Measurements from ENCODE around the gene NPIPB2.

DNA sequence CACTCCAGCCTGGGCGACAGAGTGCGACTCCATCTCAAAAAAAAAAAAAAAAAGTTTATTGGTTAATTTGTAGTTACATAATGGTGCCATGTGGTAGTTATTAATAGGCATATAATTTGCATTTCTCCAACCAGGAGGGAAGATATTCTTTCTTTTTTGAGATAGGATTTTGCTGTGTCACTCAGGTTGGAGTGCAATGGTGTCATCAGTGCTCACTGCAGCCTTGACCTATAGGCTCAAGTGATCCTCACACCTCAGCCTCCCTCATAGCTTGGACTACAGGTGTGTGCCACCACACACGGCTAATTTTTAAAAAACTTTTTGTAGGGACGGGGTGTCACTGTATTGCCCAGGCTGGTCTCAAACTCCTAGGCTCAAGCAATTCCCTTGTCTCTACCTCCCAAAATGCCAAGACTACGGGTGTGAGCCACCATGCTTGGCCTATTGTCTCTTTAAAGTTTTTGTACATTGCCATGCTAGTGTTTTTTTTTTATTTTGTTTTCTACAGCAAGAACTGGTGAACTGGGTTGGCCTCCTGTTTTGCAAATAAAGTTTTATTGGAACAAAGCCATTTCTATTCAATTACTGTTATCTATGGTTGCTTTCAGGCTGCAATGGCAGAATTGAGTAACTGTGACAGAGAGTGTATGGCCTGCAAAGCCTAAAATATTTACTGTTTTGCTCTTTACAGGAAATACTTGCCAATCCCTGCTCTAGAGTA lies 46.6 kb upstream of the NPIPB2 start:
- no peak for TF ChIP-seq CTCF (conservative IDR thresholded peaks at IDR 0.05 in 1 of 2, IDR thresholded peaks at IDR 0.05 in 1 of 2; ENCODE audit: low read depth in 1 of 2, low read length in 2 of 2)
- TF ChIP-seq EZH2 (IDR thresholded peaks at IDR 0.05; ENCODE audit: low read length, missing control alignments): no peak

Data from fibroblast of lung (primary cell).